T-helper 17 cell (primary cell): ENCODE results near the gene NUDT9. TPM values are rescaled to one million over a fixed set of nuclear protein-coding genes. Genes with fewer than 3 reads are reported as not detected.
"Not testable (repeated sequence)": the region's sequence is repeated elsewhere in the genome, so short reads cannot be mapped to it uniquely, and the experiment has no call there.

Experiments
- ATAC-seq: fragments of 150-1000 bp; cut with Tn5 transposase; 2 replicates; pipeline ENCODE4 v1.10.0; 2021; ENCODE audit warnings: mild to moderate bottlenecking, moderate library complexity
- DNase-seq, 3 donors: peaks; one replicate each; pipeline versions ENCODE4 v3.0.0 to v3.0.0-alpha.2; 2020 to 2021
- H3K9me3 ChIP-seq: one replicate; pipeline ENCODE4 v1.7.0; 2013; ENCODE audit warnings: low read length, mild to moderate bottlenecking; ENCODE audit not compliant: control insufficient read depth, poor library complexity, severe bottlenecking
- H3K27ac Mint-ChIP-seq: one replicate; pipeline ENCODE4 v1.8.0; 2022; ENCODE audit warnings: mild to moderate bottlenecking, moderate library complexity, mixed read lengths
- H3K27me3 Mint-ChIP-seq: one replicate; pipeline ENCODE4 v1.8.0; 2022; ENCODE audit warnings: mixed read lengths
- H3K36me3 Mint-ChIP-seq: one replicate; pipeline ENCODE4 v1.8.0; 2022; ENCODE audit warnings: low read depth, mixed read lengths
- H3K4me1 Mint-ChIP-seq: one replicate; pipeline ENCODE4 v1.8.0; 2022; ENCODE audit warnings: mild to moderate bottlenecking, mixed read lengths
- H3K4me3 Mint-ChIP-seq: one replicate; pipeline ENCODE4 v1.8.0; 2022; ENCODE audit warnings: mild to moderate bottlenecking, moderate library complexity, mixed read lengths
- total RNA-seq, 4 donors: library from RNA in 2 of 4; stranded (reverse) in 2 of 4; gene quantifications; one replicate each; pipeline ENCODE4 v1.2.3 and lab custom pipeline; 2022 to 2026

Gene NUDT9
- total RNA-seq, 2 donors from 2014 or later = 6.2 to 9.7 TPM

DNA sequence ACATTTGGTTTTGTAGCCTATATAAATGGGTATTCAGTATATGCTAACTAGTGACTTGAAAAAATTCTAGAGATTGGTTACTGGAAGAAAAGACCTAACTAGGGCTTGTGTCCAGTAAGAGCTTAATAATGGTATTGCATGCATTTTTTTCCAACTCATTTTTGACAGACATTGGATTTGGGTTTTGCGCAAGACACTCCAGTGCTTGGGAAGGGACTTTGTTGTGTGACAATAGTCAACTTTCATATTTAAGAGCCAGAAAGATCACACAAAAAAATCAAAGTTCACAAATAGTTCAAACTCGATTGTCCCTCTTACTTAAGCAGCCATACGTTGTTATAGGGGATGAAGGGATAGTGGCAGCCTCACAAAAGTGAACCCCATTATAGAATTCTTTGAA lies 30.2 kb upstream of the NUDT9 start:
- Mint-ChIP-seq H3K27ac (no peak overlapping the region), H3K4me1 (peaks cover 24% of the 10 kb centered on the region), H3K4me3 (no peak overlapping the region), H3K27me3 (no peaks in the 10 kb centered on the region), H3K36me3 (no peaks in the 10 kb centered on the region)
- DNase-seq (no peak), ATAC-seq (no peak)
- no peaks in the 10 kb centered on the region for H3K9me3 ChIP-seq

DNA sequence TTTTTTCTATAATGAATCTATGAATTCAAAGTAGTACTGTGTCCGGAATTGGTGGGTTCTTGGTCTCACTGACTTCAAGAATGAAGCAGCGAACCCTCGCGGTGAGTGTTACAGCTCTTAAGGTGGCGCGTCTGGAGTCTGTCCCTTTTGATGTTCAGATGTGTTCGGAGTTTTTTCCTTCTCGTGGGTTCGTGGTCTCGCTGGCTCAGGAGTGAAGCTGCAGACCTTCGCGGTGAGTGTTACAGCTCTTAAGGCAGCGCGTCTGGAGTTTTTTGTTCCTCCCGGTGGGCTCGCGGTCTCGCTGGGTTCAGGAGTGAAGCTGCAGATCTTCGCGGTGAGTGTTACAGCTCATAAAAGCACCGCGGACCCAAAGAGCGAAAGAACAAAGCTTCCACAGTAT lies 27.3 kb upstream of the NUDT9 start:
- not testable (repeated sequence) for H3K4me1 Mint-ChIP-seq, H3K36me3 Mint-ChIP-seq, ATAC-seq, H3K27ac Mint-ChIP-seq, H3K27me3 Mint-ChIP-seq, H3K9me3 ChIP-seq, H3K4me3 Mint-ChIP-seq, DNase-seq

DNA sequence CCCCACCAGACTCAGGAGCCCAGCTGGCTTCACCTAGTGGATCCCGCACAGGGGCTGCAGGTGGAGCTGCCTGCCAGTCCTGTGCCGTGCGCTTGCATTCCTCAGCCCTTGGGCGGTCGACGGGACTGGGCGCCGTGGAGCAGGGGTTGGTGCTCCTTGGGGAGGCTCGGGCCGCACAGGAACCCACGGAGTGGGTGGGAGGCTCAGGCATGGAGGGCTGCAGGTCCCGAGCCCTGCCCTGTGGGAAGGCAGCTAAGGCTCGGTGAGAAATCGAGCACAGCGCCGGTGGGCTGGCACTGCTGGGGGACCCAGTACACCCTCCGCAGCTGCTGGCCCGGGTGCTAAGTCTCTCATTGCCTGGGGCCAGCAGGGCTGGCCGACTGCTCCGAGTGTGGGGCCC lies 26.5 kb upstream of the NUDT9 start:
- not testable (repeated sequence) for H3K4me3 Mint-ChIP-seq, H3K27ac Mint-ChIP-seq, H3K9me3 ChIP-seq, H3K4me1 Mint-ChIP-seq, ATAC-seq, H3K36me3 Mint-ChIP-seq, DNase-seq, H3K27me3 Mint-ChIP-seq

DNA sequence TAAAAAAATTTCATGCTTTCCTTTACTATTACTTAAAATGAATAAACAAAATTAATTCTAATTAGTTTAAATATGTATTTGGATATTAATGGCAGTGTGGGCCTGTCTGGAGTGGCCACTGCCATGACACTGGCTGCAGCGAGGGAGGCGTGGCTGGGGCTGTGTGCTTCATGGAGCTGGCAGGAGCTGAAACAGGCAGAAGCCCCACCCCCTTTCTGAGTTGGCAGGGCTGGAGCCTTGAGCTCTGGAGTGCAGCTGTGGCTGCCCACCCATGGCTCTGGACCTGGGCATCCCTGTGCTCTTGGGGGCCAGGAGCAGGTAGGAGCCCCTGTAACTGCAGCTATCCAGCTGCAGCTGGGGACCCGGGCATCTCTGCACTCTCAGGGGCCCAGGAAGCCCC lies 23.2 kb upstream of the NUDT9 start:
- no peaks in the 10 kb centered on the region for H3K36me3 Mint-ChIP-seq
- no peak overlapping the region for H3K4me3 Mint-ChIP-seq
- H3K4me1 Mint-ChIP-seq = no peaks in the 10 kb centered on the region
- ATAC-seq (no peak), DNase-seq (no peak)
- H3K9me3 ChIP-seq = no peaks in the 10 kb centered on the region
- no peak overlapping the region for H3K27ac Mint-ChIP-seq
- H3K27me3 Mint-ChIP-seq = no peaks in the 10 kb centered on the region

DNA sequence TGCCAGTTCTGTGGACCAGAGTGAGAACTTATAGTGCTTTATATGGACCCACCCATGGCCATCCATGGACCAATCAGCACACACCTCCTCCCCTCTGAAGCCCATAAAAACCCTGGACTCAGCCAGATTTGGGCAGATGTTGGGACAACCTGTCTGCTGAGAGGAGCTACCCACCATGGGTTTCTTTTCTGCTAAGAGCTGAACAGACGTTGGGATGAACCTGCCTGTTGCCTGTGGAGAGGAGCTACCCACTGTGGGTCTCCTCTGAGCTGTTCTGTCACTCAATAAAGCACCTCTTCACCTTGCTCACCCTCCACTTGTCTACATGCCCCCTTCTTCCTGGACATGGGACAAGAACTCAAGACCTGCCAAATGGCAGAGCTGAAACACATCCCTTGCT lies 22.4 kb upstream of the NUDT9 start:
- no peak for ATAC-seq
- Mint-ChIP-seq H3K4me3 (no peak overlapping the region), H3K27me3 (no peaks in the 10 kb centered on the region), H3K27ac (no peak overlapping the region), H3K4me1 (no peaks in the 10 kb centered on the region), H3K36me3 (no peaks in the 10 kb centered on the region)
- no peak for DNase-seq
- no peaks in the 10 kb centered on the region for H3K9me3 ChIP-seq

DNA sequence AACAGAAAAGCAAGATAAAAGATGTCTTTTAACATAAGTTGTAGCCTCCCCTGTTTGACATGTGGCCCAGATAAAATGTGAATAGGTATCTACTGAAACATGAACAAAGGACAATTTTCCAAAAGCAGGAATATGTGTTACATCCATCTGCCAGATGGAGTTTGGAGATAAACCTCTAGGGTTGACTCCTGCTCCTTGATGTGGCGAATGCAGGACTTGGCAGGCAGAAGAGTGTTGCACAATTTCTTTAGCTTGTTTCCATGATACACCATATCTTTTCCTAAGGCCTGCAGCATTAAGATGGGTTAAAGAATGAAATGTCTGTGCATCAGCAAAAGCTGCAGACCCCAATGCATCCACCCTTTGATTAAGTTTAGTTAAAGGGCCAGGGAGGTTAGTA lies 18.6 kb upstream of the NUDT9 start:
- H3K27ac Mint-ChIP-seq, H3K4me3 Mint-ChIP-seq, H3K36me3 Mint-ChIP-seq, H3K9me3 ChIP-seq, H3K4me1 Mint-ChIP-seq, ATAC-seq, DNase-seq: not testable (repeated sequence)
- H3K27me3 Mint-ChIP-seq = peaks cover 25% of the 10 kb centered on the region

DNA sequence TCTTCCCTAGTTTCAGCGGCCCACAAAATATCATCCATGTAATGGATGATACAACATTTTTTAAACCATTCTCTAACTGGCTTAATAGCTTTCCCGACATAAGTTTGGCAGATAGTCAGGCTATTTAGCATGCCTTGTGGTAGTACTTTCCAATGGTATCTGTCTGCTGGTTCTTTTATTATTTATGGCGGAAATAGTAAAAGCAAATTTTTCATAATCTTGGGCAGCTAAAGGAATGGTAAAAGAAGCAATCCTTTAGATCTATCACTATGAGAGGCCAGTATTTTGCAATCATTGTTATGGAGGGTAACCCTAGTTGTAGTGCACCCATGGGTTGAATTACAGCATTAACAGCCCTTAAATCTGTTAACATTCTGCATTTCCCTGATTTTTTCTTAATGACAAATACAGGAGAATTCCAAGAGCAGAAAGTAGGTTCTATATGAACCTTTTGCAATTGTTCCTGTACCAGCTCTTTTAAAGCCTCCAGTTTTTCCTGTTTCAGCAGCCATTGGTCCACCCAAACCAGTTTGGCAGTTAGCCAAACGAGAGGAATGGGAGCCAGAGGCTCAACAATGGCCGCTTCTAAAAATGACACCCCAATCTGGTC lies 17.1 kb upstream of the NUDT9 start:
- H3K27ac Mint-ChIP-seq = no peak overlapping the region
- ATAC-seq (no peak), DNase-seq (no peak)
- peaks cover 7% of the 10 kb centered on the region for H3K4me1 Mint-ChIP-seq
- H3K36me3 Mint-ChIP-seq = peaks cover 9% of the 10 kb centered on the region
- no peaks in the 10 kb centered on the region for H3K9me3 ChIP-seq
- H3K27me3 Mint-ChIP-seq = peaks cover 39% of the 10 kb centered on the region
- no peak overlapping the region for H3K4me3 Mint-ChIP-seq

DNA sequence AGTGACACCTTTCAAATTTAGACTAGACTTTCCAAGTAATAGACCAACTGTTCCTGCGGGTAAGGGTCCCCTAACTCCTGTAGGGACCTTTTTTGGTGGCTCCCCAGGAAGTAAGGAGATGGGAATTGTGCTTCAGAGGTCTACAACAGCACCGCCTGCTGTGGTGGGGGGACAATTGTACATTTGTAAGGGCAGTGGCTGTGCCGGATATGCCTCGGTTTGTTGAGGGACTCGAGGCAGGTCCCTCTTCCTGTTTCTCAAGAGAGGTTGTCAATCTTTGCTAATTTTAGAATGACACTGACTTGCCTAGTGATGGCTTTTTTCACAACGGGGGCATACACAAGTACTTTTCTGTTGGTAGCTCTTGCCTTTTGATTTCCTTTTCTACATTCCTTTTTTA lies 15.9 kb upstream of the NUDT9 start:
- no peaks in the 10 kb centered on the region for H3K9me3 ChIP-seq
- Mint-ChIP-seq H3K4me1 (peaks cover 7% of the 10 kb centered on the region), H3K27ac (no peak overlapping the region), H3K27me3 (peaks cover 46% of the 10 kb centered on the region), H3K4me3 (no peak overlapping the region), H3K36me3 (peaks cover 9% of the 10 kb centered on the region)
- ATAC-seq (no peak), DNase-seq (no peak)

DNA sequence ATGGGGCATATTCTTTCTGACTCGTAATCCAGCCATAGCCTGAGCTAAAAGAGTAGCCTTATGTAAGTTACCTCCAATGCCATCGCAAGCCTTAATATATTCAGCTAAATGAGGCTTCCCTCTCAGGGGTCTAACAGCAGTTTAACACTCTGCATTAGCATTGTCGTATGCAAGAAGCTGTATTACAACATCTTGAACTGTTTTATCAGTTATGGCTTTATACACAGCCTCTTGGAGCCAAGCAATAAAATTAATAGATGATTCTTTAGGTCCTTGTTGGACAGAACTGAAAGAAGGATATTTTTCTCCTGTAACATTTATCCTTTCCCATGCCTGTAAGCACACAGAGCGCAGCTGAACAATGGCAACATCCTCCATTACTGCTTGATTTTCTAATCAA lies 15.5 kb upstream of the NUDT9 start:
- not testable (repeated sequence) for H3K9me3 ChIP-seq, H3K27ac Mint-ChIP-seq, DNase-seq, H3K36me3 Mint-ChIP-seq, H3K4me3 Mint-ChIP-seq, H3K4me1 Mint-ChIP-seq, ATAC-seq
- H3K27me3 Mint-ChIP-seq = peaks cover 46% of the 10 kb centered on the region

DNA sequence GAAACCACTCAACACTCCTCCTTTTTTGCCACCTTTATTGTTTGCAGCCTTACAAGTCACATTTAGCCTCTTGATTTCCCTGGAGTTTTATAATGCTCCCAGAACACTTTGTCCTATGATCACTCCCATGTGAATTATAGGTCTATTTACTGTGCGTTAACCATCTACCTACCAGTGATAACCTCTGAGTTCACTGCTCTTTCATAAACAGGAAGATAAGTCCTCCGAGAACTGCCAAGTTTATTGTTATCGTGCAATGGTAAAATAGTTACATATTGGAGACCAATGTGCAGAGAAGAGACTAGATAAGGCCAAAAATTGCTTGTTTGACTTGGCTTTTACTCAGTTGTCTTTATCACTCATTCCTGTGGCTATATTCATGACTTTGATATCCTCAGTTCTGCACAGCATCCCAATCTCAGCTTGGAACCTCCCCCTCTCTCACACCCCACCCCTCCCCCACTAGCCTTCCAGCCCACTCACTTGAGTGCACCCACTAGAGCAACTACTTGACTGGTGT lies 12.9 kb upstream of the NUDT9 start:
- DNase-seq (no peak), ATAC-seq (no peak)
- H3K9me3 ChIP-seq = peaks cover 3% of the 10 kb centered on the region
- H3K27me3 Mint-ChIP-seq = peaks cover 55% of the 10 kb centered on the region
- H3K4me1 Mint-ChIP-seq = peaks cover 7% of the 10 kb centered on the region
- no peak overlapping the region for H3K4me3 Mint-ChIP-seq
- H3K36me3 Mint-ChIP-seq = peaks cover 9% of the 10 kb centered on the region
- no peak overlapping the region for H3K27ac Mint-ChIP-seq

DNA sequence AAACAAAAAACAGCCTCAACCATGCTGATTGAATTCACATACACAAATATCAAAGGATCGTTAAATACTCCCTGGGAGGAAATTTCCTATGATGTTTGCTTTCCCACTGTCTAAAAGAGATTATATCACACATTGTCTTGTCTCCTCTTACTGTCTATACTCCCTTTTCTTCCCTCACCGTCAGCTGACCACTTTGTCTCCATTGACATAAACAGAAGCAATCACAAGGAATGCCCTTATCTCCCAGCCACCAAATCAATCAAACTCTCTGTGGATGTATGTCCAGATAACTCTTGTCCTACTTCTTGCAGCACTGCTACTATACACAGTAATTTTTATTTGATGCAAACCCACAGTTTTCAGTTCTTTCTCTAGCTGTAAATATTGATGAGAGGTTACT lies 12.2 kb upstream of the NUDT9 start:
- no peak for DNase-seq
- no peak for ATAC-seq
- Mint-ChIP-seq H3K27ac (no peak overlapping the region), H3K27me3 (peaks cover 55% of the 10 kb centered on the region), H3K36me3 (peaks cover 9% of the 10 kb centered on the region), H3K4me1 (peaks cover 7% of the 10 kb centered on the region), H3K4me3 (no peak overlapping the region)
- H3K9me3 ChIP-seq = peaks cover 3% of the 10 kb centered on the region

DNA sequence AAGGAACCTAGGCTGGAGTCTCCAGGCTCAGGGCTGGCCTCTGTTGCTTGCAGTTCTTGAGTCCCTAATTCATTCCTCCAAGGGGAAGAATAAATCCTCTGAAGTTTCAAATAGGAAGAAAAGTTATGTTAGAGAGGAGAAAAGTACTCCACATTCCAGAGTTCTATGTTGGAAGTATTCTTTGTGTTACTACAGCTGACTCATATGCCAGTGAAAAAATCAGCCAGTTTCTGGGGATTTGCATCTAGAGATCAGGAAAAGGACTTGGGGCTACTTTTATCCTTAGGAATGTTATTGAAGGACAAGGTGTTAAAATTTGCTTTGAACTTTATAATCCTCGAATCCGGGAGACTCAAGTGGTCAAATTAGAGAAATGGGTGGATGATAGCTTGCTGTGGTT lies 11.7 kb upstream of the NUDT9 start:
- Mint-ChIP-seq H3K27me3 (peaks cover 55% of the 10 kb centered on the region), H3K36me3 (peaks cover 9% of the 10 kb centered on the region), H3K27ac (no peak overlapping the region), H3K4me3 (no peak overlapping the region), H3K4me1 (peaks cover 7% of the 10 kb centered on the region)
- H3K9me3 ChIP-seq = peaks cover 3% of the 10 kb centered on the region
- ATAC-seq = no peak
- DNase-seq = no peak

DNA sequence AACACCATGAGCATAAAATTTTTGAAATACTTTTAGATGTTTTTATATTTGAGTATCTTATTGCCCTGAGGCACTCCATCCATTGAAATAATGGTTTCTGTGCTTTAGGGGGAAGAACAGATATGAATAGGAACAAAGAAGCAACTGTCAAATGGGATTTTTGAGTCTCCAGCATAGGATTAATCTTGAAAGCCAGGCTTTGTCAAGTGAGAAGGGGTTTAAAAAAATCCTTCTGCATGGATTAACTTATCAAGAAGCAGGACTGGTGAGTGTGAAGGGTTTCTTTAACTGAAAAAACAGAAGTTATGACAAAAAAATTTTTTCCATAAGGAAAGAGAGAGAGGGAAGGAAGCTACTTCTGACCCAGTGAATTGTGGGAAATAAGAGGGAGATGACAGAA lies 7.6 kb upstream of the NUDT9 start:
- H3K9me3 ChIP-seq = peaks cover 3% of the 10 kb centered on the region
- ATAC-seq = no peak
- Mint-ChIP-seq H3K4me3 (no peak overlapping the region), H3K27ac (no peak overlapping the region), H3K27me3 (peaks cover 21% of the 10 kb centered on the region), H3K36me3 (peaks cover 5% of the 10 kb centered on the region), H3K4me1 (no peaks in the 10 kb centered on the region)
- DNase-seq = no peak

DNA sequence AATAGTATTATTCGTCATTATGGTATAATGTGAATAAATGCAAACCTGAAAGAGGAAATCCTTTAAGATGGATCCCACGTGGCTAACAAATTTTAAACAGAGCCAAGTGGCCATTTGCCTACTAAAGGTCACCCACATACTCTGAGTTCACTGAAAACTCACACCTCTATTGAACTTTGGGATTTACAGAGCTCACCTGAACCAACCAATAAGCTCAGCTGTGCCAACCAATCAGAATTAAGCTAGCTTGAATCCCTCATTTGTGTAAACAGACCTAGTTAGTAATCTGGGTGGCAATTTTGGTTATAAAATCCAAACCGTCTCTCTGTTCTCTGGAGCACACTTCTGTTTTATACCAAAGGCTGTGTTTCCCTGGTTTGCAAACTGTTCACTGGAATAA lies 5.4 kb upstream of the NUDT9 start:
- no peak for ATAC-seq
- peaks cover 5% of the 10 kb centered on the region for H3K4me1 Mint-ChIP-seq
- peaks cover 3% of the 10 kb centered on the region for H3K9me3 ChIP-seq
- H3K27ac Mint-ChIP-seq = no peak overlapping the region
- H3K36me3 Mint-ChIP-seq = no peaks in the 10 kb centered on the region
- no peak overlapping the region for H3K4me3 Mint-ChIP-seq
- H3K27me3 Mint-ChIP-seq = peaks cover 9% of the 10 kb centered on the region
- DNase-seq = no peak
